HFFc6 (cell line): ENCODE data around the gene NDUFA1. TPM values are rescaled to one million over a fixed set of nuclear protein-coding genes. Genes with fewer than 3 reads are reported as not detected.
"Not testable (repeated sequence)": the region's sequence is repeated elsewhere in the genome, so short reads cannot be mapped to it uniquely, and the experiment has no call there.

Experiments
- DNase-seq: peaks from one replicate; pipeline ENCODE4 v3.0.0-alpha.2; 2018
- H3K27ac Mint-ChIP-seq: 2 replicates; pipeline ENCODE4 v1.8.0; 2020; ENCODE audit warnings: mild to moderate bottlenecking, mixed read lengths
- H3K27me3 Mint-ChIP-seq: 2 replicates; pipeline ENCODE4 v1.8.0; 2021; ENCODE audit warnings: mild to moderate bottlenecking, moderate library complexity, mixed read lengths; ENCODE audit not compliant: insufficient read depth
- H3K36me3 Mint-ChIP-seq: 2 replicates; pipeline ENCODE4 v1.8.0; 2021; ENCODE audit warnings: low read depth, mixed read lengths
- H3K4me1 Mint-ChIP-seq: 2 replicates; pipeline ENCODE4 v1.8.0; 2020; ENCODE audit warnings: low read depth, mixed read lengths
- H3K4me3 Mint-ChIP-seq: 2 replicates; pipeline ENCODE4 v1.8.0; 2020; ENCODE audit warnings: mild to moderate bottlenecking, moderate library complexity, mixed read lengths
- H3K9me3 Mint-ChIP-seq: 2 replicates; pipeline ENCODE4 v1.8.0; 2020; ENCODE audit warnings: mild to moderate bottlenecking, mixed read lengths
- CTCF ChIP-seq: fragments of 200-600 bp; sonication (generic); IDR thresholded peaks from 2 replicates; pipeline ENCODE4 v1.5.0; 2021; ENCODE audit warnings: antibody characterized with exemption, mild to moderate bottlenecking
- long read RNA-seq: library from polyadenylated mRNA; unstranded; transcript quantifications from one replicate; pipeline ENCODE4 v2.0.0, GENCODE V29; 2019
- total RNA-seq, 6 experiments: library from RNA; stranded (reverse); fragmentation: NEBNext Ultra II Directional; extraction: Animal tissue kit (Norgen Biotek cat#: 25700); gene quantifications; 2 replicates in 1 of 6; 3 replicates in 5 of 6; pipeline ENCODE4 v1.2.3, GENCODE V29; 2021

NDUFA1 gene
- total RNA-seq = 100 to 1,000 TPM in 2 of 6 experiments, 10 to 100 TPM in 4; 70.0 to 114 (median 97.1) TPM
- long read RNA-seq, transcript NDUFA1-201 (3 exons, 766 nt) = major isoform, 198 of 199 reads
- long read RNA-seq, partial matches to known transcripts = 0 of 199 reads
- long read RNA-seq, other reads (novel, unspliced or antisense) = 1 of 199 reads

- H3K27ac Mint-ChIP-seq = peak within 1 kb of the TSS; percentile 93
- peak within 1 kb of the TSS; percentile 97 for H3K4me3 Mint-ChIP-seq
- peaks cover 16% of the 10 kb centered on the region for H3K4me1 Mint-ChIP-seq
- TF ChIP-seq CTCF = no peak
- DNase-seq = peak; percentile 80
- H3K27me3 Mint-ChIP-seq = peaks cover 1% of the 10 kb centered on the region; the same call in 1 of the 2 replicates
- H3K36me3 Mint-ChIP-seq = peaks cover 5% of the 10 kb centered on the region; the same call in 1 of the 2 replicates
- H3K9me3 Mint-ChIP-seq = no peaks in the 10 kb centered on the region
Observed at GRCh38 chrX:119871599-119872395, at the start of gene NDUFA1, which contains the start of gene RNF113A. NDUFA1 (plus strand) TSS chrX:119871832; CDS start chrX:119871912, 80 bp downstream. RNF113A (minus strand) TSS chrX:119871733; CDS start chrX:119871613, 120 bp downstream.

GRCh38 chrX:119824221-119824620 is 47.4 kb upstream of the NDUFA1 start:
- H3K27me3 Mint-ChIP-seq, H3K4me3 Mint-ChIP-seq, H3K27ac Mint-ChIP-seq, H3K9me3 Mint-ChIP-seq, DNase-seq, H3K4me1 Mint-ChIP-seq, H3K36me3 Mint-ChIP-seq: not testable (repeated sequence)

GRCh38 chrX:119826399-119826959 is 45.2 kb upstream of the NDUFA1 start:
- Mint-ChIP-seq H3K9me3 (no peaks in the 10 kb centered on the region), H3K36me3 (peaks cover 17% of the 10 kb centered on the region), H3K27me3 (no peaks in the 10 kb centered on the region), H3K4me3 (no peak overlapping the region), H3K4me1 (peaks cover 8% of the 10 kb centered on the region; the same call in 1 of the 2 replicates), H3K27ac (peak overlapping the region; percentile 45)
- no peak for TF ChIP-seq CTCF
- DNase-seq = peak; percentile 42

GRCh38 chrX:119828446-119828845 is 43.2 kb upstream of the NDUFA1 start:
- no peaks in the 10 kb centered on the region for H3K9me3 Mint-ChIP-seq
- H3K4me3 Mint-ChIP-seq = no peak overlapping the region
- no peak for DNase-seq
- peaks cover 8% of the 10 kb centered on the region; the same call in 1 of the 2 replicates for H3K4me1 Mint-ChIP-seq
- H3K36me3 Mint-ChIP-seq = peaks cover 18% of the 10 kb centered on the region
- H3K27me3 Mint-ChIP-seq = no peaks in the 10 kb centered on the region
- TF ChIP-seq CTCF = no peak
- H3K27ac Mint-ChIP-seq = no peak overlapping the region

GRCh38 chrX:119833905-119834304 is 37.7 kb upstream of the NDUFA1 start:
- H3K36me3 Mint-ChIP-seq = peaks cover 36% of the 10 kb centered on the region
- H3K4me1 Mint-ChIP-seq = no peaks in the 10 kb centered on the region

More at GRCh38 chrX:119833905-119834304, 37.7 kb upstream of the NDUFA1 start:
- no peak for DNase-seq
- Mint-ChIP-seq H3K27ac (no peak overlapping the region), H3K9me3 (no peaks in the 10 kb centered on the region), H3K27me3 (no peaks in the 10 kb centered on the region), H3K4me3 (no peak overlapping the region)
- no peak for TF ChIP-seq CTCF
